ENCODE data around the gene ADGRV1.

DNA sequence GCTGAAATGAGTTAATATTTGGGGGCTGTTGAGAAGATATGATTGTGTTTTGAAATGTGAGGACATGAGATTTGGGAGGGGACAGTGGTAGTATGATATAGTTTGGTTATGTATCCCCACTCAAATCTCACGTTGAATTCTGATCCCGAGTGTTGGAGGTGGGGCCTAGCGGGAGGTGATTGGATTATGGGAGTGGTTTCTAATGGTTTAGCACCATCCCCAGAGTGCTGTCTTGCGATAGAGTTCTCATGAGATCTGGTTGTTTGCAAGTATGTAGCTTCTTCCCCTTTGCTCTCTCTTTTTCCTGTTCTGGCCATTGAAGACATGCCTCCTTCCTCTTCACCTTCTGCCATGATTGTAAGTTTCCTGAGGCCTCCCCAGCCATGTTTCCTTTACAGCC is 438.5 kb downstream of the ADGRV1 start:
- TF ChIP-seq, protein P1, sequence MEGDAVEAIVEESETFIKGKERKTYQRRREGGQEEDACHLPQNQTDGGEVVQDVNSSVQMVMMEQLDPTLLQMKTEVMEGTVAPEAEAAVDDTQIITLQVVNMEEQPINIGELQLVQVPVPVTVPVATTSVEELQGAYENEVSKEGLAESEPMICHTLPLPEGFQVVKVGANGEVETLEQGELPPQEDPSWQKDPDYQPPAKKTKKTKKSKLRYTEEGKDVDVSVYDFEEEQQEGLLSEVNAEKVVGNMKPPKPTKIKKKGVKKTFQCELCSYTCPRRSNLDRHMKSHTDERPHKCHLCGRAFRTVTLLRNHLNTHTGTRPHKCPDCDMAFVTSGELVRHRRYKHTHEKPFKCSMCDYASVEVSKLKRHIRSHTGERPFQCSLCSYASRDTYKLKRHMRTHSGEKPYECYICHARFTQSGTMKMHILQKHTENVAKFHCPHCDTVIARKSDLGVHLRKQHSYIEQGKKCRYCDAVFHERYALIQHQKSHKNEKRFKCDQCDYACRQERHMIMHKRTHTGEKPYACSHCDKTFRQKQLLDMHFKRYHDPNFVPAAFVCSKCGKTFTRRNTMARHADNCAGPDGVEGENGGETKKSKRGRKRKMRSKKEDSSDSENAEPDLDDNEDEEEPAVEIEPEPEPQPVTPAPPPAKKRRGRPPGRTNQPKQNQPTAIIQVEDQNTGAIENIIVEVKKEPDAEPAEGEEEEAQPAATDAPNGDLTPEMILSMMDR (IDR thresholded peaks at IDR 0.05; ENCODE audit: poor library complexity, severe bottlenecking): no peak
- TF ChIP-seq TAF1 (IDR thresholded peaks at IDR 0.05; ENCODE audit: low read depth) (no peak), EZH2 (IDR thresholded peaks at IDR 0.05; ENCODE audit: borderline replicate concordance, insufficient read depth, low read length, poor library complexity, severe bottlenecking) (no peak), MXI1 (conservative IDR thresholded peaks at IDR 0.05; ENCODE audit: poor library complexity, severe bottlenecking) (no peak), SMC3 (conservative IDR thresholded peaks at IDR 0.05; ENCODE audit: poor library complexity) (no peak), POLR2AphosphoS5 (IDR thresholded peaks at IDR 0.05) (no peak), RAD21 (conservative IDR thresholded peaks at IDR 0.05) (no peak)

Measured in neural cell (in vitro differentiated cells).